HFF-Myc (cell line): Measurements from ENCODE around the gene PACS1.
A peak's percentile ranks its signal among the peaks of the same experiment; 100 is the strongest.

Experiments used
- DNase-seq: peaks from one replicate; pipeline ENCODE4 v3.0.0-alpha.2; 2011; ENCODE audit warnings: low read depth; ENCODE audit errors: extremely low read depth
- H3K4me3 ChIP-seq: replicated peaks from 2 replicates; pipeline ENCODE4 v1.5.1; 2011; ENCODE audit warnings: low read depth, mild to moderate bottlenecking, control low read depth, low read length
- TF ChIP-seq, protein P1 (sequence below): IDR thresholded peaks from 2 replicates; pipeline ENCODE4 v1.5.1; 2012; ENCODE audit warnings: mild to moderate bottlenecking, low read depth, low read length, control low read depth; ENCODE audit errors: missing control alignments

The PACS1 gene

DNA sequence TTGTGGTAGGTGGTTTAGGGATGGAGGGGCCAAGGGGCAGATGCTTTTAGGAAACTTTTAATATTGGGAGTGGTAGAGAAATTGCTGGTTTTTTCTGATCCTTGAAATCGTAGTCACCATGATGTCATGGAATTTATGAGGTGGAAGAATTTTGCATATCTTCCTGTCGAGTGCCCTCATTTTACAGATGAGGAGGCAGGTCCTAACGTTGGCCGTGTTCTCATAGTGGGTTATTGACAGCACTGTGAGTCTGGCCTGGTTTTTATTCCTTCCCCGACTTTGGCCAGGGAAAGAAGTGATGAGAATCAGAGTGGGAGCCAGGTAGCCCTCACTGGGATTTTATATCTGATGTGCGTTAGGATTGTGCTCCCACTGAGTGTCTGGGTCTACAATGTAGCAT is 8.8 kb upstream of the PACS1 start:
- H3K4me3 ChIP-seq, result no peak overlapping the region
- DNase-seq, result no peak
- TF ChIP-seq, protein P1, sequence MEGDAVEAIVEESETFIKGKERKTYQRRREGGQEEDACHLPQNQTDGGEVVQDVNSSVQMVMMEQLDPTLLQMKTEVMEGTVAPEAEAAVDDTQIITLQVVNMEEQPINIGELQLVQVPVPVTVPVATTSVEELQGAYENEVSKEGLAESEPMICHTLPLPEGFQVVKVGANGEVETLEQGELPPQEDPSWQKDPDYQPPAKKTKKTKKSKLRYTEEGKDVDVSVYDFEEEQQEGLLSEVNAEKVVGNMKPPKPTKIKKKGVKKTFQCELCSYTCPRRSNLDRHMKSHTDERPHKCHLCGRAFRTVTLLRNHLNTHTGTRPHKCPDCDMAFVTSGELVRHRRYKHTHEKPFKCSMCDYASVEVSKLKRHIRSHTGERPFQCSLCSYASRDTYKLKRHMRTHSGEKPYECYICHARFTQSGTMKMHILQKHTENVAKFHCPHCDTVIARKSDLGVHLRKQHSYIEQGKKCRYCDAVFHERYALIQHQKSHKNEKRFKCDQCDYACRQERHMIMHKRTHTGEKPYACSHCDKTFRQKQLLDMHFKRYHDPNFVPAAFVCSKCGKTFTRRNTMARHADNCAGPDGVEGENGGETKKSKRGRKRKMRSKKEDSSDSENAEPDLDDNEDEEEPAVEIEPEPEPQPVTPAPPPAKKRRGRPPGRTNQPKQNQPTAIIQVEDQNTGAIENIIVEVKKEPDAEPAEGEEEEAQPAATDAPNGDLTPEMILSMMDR, result no peak

DNA sequence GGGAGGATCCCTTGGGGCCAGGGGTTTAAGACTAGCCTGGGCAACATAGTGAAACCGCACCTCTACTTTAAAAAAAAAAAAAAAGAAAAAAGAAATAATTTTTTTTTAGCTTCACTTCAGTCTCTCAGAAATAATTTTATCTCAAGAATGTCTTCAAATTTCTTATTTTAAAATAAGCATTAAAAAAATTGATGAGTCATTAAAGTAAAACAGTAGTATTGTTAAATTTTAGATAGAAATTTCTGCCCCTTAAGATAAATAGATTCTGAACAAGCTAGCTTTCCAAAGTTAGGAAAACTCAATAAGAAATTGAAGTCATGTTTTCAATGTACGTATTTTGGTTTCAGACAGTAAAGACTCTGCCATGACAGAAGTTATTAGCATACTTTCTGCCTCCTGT is 7.7 kb upstream of the PACS1 start:
- no peak for DNase-seq
- TF ChIP-seq, protein P1, result no peak
- H3K4me3 ChIP-seq, result no peak overlapping the region

DNA sequence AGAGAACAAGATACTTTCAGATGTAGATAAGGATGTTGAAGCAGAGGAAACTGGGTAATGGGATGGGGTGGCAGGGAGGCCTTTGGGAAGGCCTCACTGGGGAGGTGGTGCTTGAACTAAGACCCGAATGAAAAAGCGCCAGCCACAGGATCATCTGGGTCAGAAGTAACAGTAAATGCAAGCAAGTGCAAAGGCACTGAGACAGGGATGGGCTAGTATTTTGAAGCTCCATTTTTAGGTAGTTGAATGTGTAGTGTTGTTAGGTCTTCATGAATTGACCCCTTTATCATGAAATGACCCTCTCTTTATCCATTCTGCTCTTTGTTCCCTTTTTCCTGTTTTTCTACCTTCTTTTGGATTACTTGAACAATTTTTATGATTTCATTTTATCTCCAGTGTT is 6.2 kb upstream of the PACS1 start:
- TF ChIP-seq, protein P1, result no peak
- H3K4me3 ChIP-seq, result no peak overlapping the region
- DNase-seq, result no peak

DNA sequence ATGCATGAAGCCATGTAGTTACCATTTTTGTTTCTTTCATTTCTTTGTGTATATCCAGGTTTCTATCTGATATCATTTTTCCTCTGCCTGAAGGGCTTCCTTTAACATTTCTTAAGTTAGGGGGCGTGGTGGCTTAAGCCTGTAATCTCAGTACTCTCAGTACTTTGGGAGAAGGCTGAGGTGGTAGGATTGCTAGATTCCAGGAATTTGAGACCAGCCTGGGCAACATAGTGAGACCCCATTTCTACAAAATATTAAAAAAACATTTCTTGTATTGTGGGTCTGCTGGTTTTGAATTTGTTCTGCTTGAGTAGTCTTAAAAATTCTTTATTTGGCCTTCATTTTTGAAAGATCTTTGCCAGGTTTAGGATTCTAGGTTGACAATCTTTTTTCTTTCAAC is 5.5 kb upstream of the PACS1 start:
- TF ChIP-seq, protein P1, result no peak
- no peak overlapping the region for H3K4me3 ChIP-seq
- DNase-seq, result no peak

DNA sequence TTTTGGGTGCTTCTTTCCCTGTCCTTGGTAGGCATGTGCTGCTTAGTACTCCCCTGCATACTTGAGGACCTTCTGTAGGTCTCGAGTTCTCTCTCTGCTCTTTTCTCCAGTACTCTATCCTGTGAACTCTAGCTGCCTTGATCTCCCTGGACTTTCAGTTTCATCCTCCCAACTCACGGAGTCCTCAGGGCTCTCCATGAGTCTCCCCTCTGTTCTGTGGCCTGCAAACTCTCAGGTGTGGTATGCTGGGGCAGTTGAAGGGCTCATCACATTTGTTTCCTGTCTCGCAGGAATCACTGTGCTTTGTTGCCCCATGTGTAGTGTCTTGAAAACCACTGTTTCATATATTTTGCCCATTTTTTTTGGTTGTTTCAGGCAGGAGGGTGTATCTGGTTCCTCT is 3.3 kb upstream of the PACS1 start:
- no peak overlapping the region for H3K4me3 ChIP-seq
- TF ChIP-seq, protein P1, result no peak
- no peak for DNase-seq

DNA sequence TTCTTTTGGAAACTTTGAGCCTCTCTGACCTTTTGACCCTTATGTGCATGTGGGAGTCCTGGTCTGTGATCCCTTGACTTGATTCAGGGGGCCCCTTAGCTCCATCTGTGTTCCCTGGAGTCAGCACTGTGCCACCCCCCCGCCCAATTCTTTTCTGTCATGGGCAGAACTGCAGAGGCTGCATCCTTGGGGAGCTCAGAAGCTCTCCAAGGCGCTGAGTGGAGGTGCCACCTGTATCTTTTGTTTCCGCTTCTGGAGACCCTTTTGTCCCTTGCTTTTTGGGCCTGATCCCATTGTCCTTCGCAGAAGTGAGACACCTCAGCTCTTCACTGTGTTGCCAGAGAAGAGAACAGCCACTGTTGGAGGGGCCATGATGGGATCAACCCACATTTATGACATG is 2.4 kb upstream of the PACS1 start:
- no peak for DNase-seq
- TF ChIP-seq, protein P1, result no peak
- no peak overlapping the region for H3K4me3 ChIP-seq

DNA sequence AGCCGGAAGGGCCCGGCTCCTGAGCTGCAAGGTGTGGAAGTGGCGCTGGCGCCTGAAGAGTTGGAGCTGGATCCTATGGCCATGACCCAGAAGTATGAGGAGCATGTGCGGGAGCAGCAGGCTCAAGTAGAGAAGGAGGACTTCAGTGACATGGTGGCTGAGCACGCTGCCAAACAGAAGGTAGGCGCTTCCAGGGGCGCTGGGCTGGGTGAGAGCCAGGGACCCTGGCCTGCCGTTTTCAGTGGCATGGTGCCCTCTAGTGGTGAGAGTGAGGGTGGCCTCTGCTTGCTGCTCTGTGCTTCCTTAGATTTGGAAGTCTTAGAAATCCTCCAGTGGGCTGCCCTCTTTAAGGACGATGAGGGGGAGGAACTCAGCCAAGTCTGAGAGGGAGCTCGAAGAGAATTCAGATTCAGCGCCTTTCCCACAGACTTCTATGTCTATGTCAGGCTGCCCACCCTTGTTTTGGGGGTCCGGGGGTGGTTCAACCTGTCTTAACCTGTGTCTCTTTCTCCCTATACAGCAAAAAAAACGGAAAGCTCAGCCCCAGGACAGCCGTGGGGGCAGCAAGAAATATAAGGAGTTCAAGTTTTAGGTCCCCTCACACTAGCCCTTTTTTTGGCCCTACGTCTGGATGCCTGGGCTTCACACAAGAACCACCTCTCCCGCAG is 1.8 kb upstream of the PACS1 start:
- peak; percentile 52 for DNase-seq
- H3K4me3 ChIP-seq, result no peak overlapping the region
- TF ChIP-seq, protein P1, result peak; percentile 92
